T-cell (primary cell): Measurements from ENCODE around the gene NCR3LG1. TPM values are rescaled to one million over a fixed set of nuclear protein-coding genes. Genes with fewer than 3 reads are reported as not detected.

Source experiments
- ATAC-seq, 4 experiments: fragments of 200-7000 bp in 3 of 4; fragments of 150-1000 bp in 1 of 4; cut with Tn5 transposase; replicated peaks in 1 of 4; 1 replicate in 3 of 4; 2 replicates in 1 of 4; pipeline ENCODE4 v1.10.0; 2021; ENCODE audit warnings: moderate library complexity in 3 of 4, mild to moderate bottlenecking in 2 of 4, moderate number of reproducible peaks in 1 of 4
- CTCF ChIA-PET, 2 donors: fragments of 300-600 bp; sonication (Branson Sonifier 250); formaldehyde crosslinking; loops; one replicate each; lab custom pipeline; 2022; ENCODE audit warnings: antibody characterized with exemption in 2 of 2; lab: Charles Lee
- POLR2A ChIA-PET, 2 donors: fragments of 300-600 bp; sonication (Branson Sonifier 250); formaldehyde crosslinking; loops; one replicate each; lab custom pipeline; 2022; ENCODE audit warnings: antibody characterized with exemption in 2 of 2; lab: Charles Lee
- DNase-seq, 35 experiments: peaks; one replicate each; pipeline versions ENCODE4 v3.0.0 to v3.0.0-alpha.2; 2013 to 2023
- H3K27ac ChIP-seq: one replicate; pipeline ENCODE4 v1.5.1; 2013; ENCODE audit warnings: low read length
- H3K27me3 ChIP-seq, 2 experiments: replicated peaks in 1 of 2; 1 replicate in 1 of 2; 2 replicates in 1 of 2; pipeline versions ENCODE4 v1.6.1 to v1.7.0; 2013; ENCODE audit warnings: low read length in 1 of 2, mixed read lengths in 1 of 2; ENCODE audit not compliant: control insufficient read depth in 2 of 2, insufficient read depth in 2 of 2; ENCODE audit errors: extremely low read depth in 1 of 2
- H3K36me3 ChIP-seq, 2 donors: 1 replicate in 1 of 2; 2 replicates in 1 of 2; pipeline versions ENCODE4 v1.6.1 to v1.7.0; 2013; ENCODE audit warnings: low read length in 1 of 2; ENCODE audit not compliant: control insufficient read depth in 2 of 2, insufficient read depth in 1 of 2; ENCODE audit errors: extremely low read depth in 1 of 2
- H3K4me1 ChIP-seq, 2 experiments: 1 replicate in 1 of 2; 2 replicates in 1 of 2; pipeline versions ENCODE4 v1.6.1 to v1.7.0; 2013; ENCODE audit warnings: low read length in 2 of 2, mixed read lengths in 1 of 2; ENCODE audit not compliant: insufficient read depth in 2 of 2, control insufficient read depth in 1 of 2; ENCODE audit errors: extremely low read depth in 1 of 2
- H3K4me3 ChIP-seq, 2 donors: 1 replicate in 1 of 2; 2 replicates in 1 of 2; pipeline versions ENCODE4 v1.5.1 to v1.7.0; 2013; ENCODE audit warnings: mild to moderate bottlenecking in 2 of 2, low read length in 1 of 2, moderate library complexity in 1 of 2; ENCODE audit not compliant: control insufficient read depth in 1 of 2; ENCODE audit errors: extremely low read depth in 1 of 2
- H3K9me3 ChIP-seq: 2 replicates; pipeline ENCODE4 v1.7.0; 2013
- H3K27ac Mint-ChIP-seq, 2 donors: one replicate each; pipeline ENCODE4 v1.8.0; 2020 to 2021; ENCODE audit warnings: mild to moderate bottlenecking in 2 of 2, mixed read lengths in 2 of 2
- H3K27me3 Mint-ChIP-seq, 2 donors: one replicate each; pipeline ENCODE4 v1.8.0; 2021 to 2022; ENCODE audit warnings: mixed read lengths in 2 of 2
- H3K36me3 Mint-ChIP-seq: one replicate; pipeline ENCODE4 v1.8.0; 2021; ENCODE audit warnings: mixed read lengths
- H3K4me1 Mint-ChIP-seq, 3 donors: one replicate each; pipeline ENCODE4 v1.8.0; 2020 to 2022; ENCODE audit warnings: mixed read lengths in 3 of 3, mild to moderate bottlenecking in 1 of 3
- H3K4me3 Mint-ChIP-seq, 3 donors: one replicate each; pipeline ENCODE4 v1.8.0; 2020 to 2022; ENCODE audit warnings: mild to moderate bottlenecking in 3 of 3, mixed read lengths in 3 of 3, moderate library complexity in 3 of 3
- H3K9me3 Mint-ChIP-seq, 3 donors: one replicate each; pipeline ENCODE4 v1.8.0; 2020 to 2022; ENCODE audit warnings: mixed read lengths in 3 of 3
- WGBS: methylation state at CpG from one replicate; pipeline ENCODE4 v1.1.5; 2013; ENCODE audit warnings: missing lambda C conversion rate; ENCODE audit not compliant: insufficient coverage; 5-methylcytosine and 5-hydroxymethylcytosine counted together
- total RNA-seq, 35 experiments: library from RNA in 6 of 35; stranded (reverse) in 6 of 35; fragments of 120-200 nt in 1 of 35; gene quantifications; one replicate each; pipeline versions ENCODE4 v1.2.1 to v1.2.4 and lab custom pipeline; 2013 to 2026

Gene NCR3LG1
- total RNA-seq, 5 donors from 2014 or later (not counting 1 experiment from before 2014, with no cell fraction given): 1.8 to 3.6 (median 2.6) TPM

- no peak overlapping the region for H3K27ac ChIP-seq
- Mint-ChIP-seq H3K27ac (no peak overlapping the region), H3K36me3 (no peaks in the 10 kb centered on the region), H3K4me3 (no peak overlapping the region), H3K27me3 (no peaks in the 10 kb centered on the region), H3K4me1 (no peaks in the 10 kb centered on the region), H3K9me3 (no peaks in the 10 kb centered on the region)
- no peak overlapping the region for H3K4me3 ChIP-seq
- ATAC-seq: no peak
- ChIA-PET POLR2A (no interaction called here), CTCF (interaction anchor here in 1 of 2 donors (0.5 kb wide), 1 partner anchor 186 kb away, joined by 3 read pairs; no protein-coding TSS in a partner anchor)
- WGBS: 75% methylated on average over 8 of the region's 8 CpGs
- no peaks in the 10 kb centered on the region for H3K9me3 ChIP-seq
- DNase-seq: no peak
- peaks cover 0 to 7% of the 10 kb centered on the region in 2 experiments for H3K27me3 ChIP-seq
- H3K4me1 ChIP-seq: no peaks in the 10 kb centered on the region
- no peaks in the 10 kb centered on the region for H3K36me3 ChIP-seq
Measured at GRCh38 chr11:17406082-17406817, 54.6 kb downstream of the NCR3LG1 start.

DNA sequence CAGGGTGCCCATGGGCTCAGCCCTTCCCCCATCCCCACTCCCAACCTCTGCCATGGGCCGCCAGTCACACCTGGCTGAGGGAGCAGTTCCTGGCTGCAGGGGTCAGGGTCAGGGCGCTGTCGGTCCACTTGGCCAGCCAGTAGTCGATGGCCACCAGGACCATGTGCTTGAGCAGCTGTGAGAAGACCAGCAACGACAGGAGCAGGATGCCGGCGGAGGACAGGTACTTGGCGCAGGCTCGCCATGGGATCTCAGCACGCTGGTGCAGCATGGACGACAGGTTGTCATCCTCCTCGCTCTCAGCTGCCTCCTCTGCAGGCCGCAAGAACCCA lies 55.2 kb downstream of the NCR3LG1 start:
- no peaks in the 10 kb centered on the region for H3K27me3 Mint-ChIP-seq
- no peaks in the 10 kb centered on the region for H3K36me3 Mint-ChIP-seq
- CTCF ChIA-PET: interaction anchor here in 1 of 2 donors (0.6 kb wide), 1 partner anchor 197 kb away, joined by 10 read pairs; no protein-coding TSS in a partner anchor
- POLR2A ChIA-PET: no interaction called here
- no peak overlapping the region for H3K27ac Mint-ChIP-seq
- ATAC-seq (no peak), DNase-seq (no peak)
- H3K27ac ChIP-seq: no peak overlapping the region
- H3K4me1 Mint-ChIP-seq: no peaks in the 10 kb centered on the region
- 92% methylated on average over 13 of the region's 13 CpGs for WGBS
- H3K27me3 ChIP-seq: peaks cover 0 to 7% of the 10 kb centered on the region in 2 experiments
- no peaks in the 10 kb centered on the region for H3K9me3 ChIP-seq
- H3K4me1 ChIP-seq: no peaks in the 10 kb centered on the region
- no peaks in the 10 kb centered on the region for H3K36me3 ChIP-seq
- H3K9me3 Mint-ChIP-seq: no peaks in the 10 kb centered on the region
- no peak overlapping the region for H3K4me3 ChIP-seq
- H3K4me3 Mint-ChIP-seq: no peak overlapping the region

GRCh38 chr11:17407575-17407974 lies 56.0 kb downstream of the NCR3LG1 start:
- H3K4me1 Mint-ChIP-seq: no peaks in the 10 kb centered on the region
- H3K4me3 ChIP-seq: no peak overlapping the region
- ChIA-PET POLR2A (no interaction called here), CTCF (no interaction called here)
- no peaks in the 10 kb centered on the region for H3K9me3 ChIP-seq
- H3K27ac ChIP-seq: no peak overlapping the region
- no peak overlapping the region for H3K4me3 Mint-ChIP-seq
- ATAC-seq (no peak), DNase-seq (no peak)
- no peak overlapping the region for H3K27ac Mint-ChIP-seq
- peaks cover 0 to 7% of the 10 kb centered on the region in 2 experiments for H3K27me3 ChIP-seq
- H3K4me1 ChIP-seq: no peaks in the 10 kb centered on the region
- H3K9me3 Mint-ChIP-seq: no peaks in the 10 kb centered on the region
- H3K36me3 Mint-ChIP-seq: no peaks in the 10 kb centered on the region
- WGBS: no CpG with 5 or more reads among the region's 2 CpGs
- peaks cover 0 to 2% of the 10 kb centered on the region in 2 donors for H3K27me3 Mint-ChIP-seq
- H3K36me3 ChIP-seq: no peaks in the 10 kb centered on the region

GRCh38 chr11:17408026-17408425 lies 56.4 kb downstream of the NCR3LG1 start:
- ATAC-seq: no peak
- no peaks in the 10 kb centered on the region for H3K36me3 Mint-ChIP-seq
- no peaks in the 10 kb centered on the region for H3K4me1 Mint-ChIP-seq
- POLR2A ChIA-PET: no interaction called here
- CTCF ChIA-PET: interaction anchor here in 1 of 2 donors (0.7 kb wide), 1 partner anchor 96 kb away, joined by 6 read pairs; no protein-coding TSS in a partner anchor
- Histone ChIP-seq H3K36me3 (no peaks in the 10 kb centered on the region), H3K4me1 (no peaks in the 10 kb centered on the region), H3K4me3 (no peak overlapping the region), H3K27ac (no peak overlapping the region), H3K27me3 (peaks cover 0 to 7% of the 10 kb centered on the region in 2 experiments), H3K9me3 (no peaks in the 10 kb centered on the region)
- 40% methylated on average over 1 of the region's 2 CpGs for WGBS
- H3K27me3 Mint-ChIP-seq: peaks cover 0 to 2% of the 10 kb centered on the region in 2 donors
- H3K4me3 Mint-ChIP-seq: no peak overlapping the region
- no peak overlapping the region for H3K27ac Mint-ChIP-seq
- no peak for DNase-seq
- no peaks in the 10 kb centered on the region for H3K9me3 Mint-ChIP-seq

GRCh38 chr11:17408641-17409040 lies 57.0 kb downstream of the NCR3LG1 start:
- no peak overlapping the region for H3K4me3 Mint-ChIP-seq
- H3K27me3 ChIP-seq: peaks cover 0 to 11% of the 10 kb centered on the region in 2 experiments
- POLR2A ChIA-PET: interaction anchor here in 1 of 2 donors (0.7 kb wide), 1 partner anchor 1107 kb away, joined by 4 read pairs; no protein-coding TSS in a partner anchor
- no peaks in the 10 kb centered on the region for H3K36me3 Mint-ChIP-seq
- DNase-seq: no peak
- no peak for ATAC-seq
- no peaks in the 10 kb centered on the region for H3K36me3 ChIP-seq
- no peaks in the 10 kb centered on the region for H3K9me3 ChIP-seq
- 85% methylated on average over 6 of the region's 7 CpGs for WGBS
- no peak overlapping the region for H3K27ac ChIP-seq
- no peak overlapping the region for H3K27ac Mint-ChIP-seq
- no peaks in the 10 kb centered on the region for H3K9me3 Mint-ChIP-seq
- peaks cover 4 to 7% of the 10 kb centered on the region in 2 donors for H3K27me3 Mint-ChIP-seq
- no peak overlapping the region for H3K4me3 ChIP-seq
- no peaks in the 10 kb centered on the region for H3K4me1 ChIP-seq
- CTCF ChIA-PET: interaction anchor here in 1 of 2 donors (0.7 kb wide), 1 partner anchor 96 kb away, joined by 6 read pairs; no protein-coding TSS in a partner anchor
- no peaks in the 10 kb centered on the region for H3K4me1 Mint-ChIP-seq

- DNase-seq (no peak), ATAC-seq (no peak)
- CTCF ChIA-PET: interaction anchor here in 1 of 2 donors (0.7 kb wide), 1 partner anchor 76 kb away, joined by 6 read pairs; no protein-coding TSS in a partner anchor
- 58% methylated on average over 11 of the region's 11 CpGs for WGBS
- Histone ChIP-seq H3K9me3 (no peaks in the 10 kb centered on the region), H3K4me1 (peaks cover 2 to 5% of the 10 kb centered on the region in 2 experiments), H3K27me3 (peaks cover 0 to 31% of the 10 kb centered on the region in 2 experiments), H3K4me3 (no peak overlapping the region), H3K27ac (no peak overlapping the region), H3K36me3 (no peaks in the 10 kb centered on the region)
- no peak overlapping the region for H3K4me3 Mint-ChIP-seq
- H3K4me1 Mint-ChIP-seq: peaks cover 0 to 6% (median 2%) of the 10 kb centered on the region in 3 donors
- POLR2A ChIA-PET: no interaction called here
- H3K27me3 Mint-ChIP-seq: peaks cover 9 to 15% of the 10 kb centered on the region in 2 donors
- H3K9me3 Mint-ChIP-seq: no peaks in the 10 kb centered on the region
- no peaks in the 10 kb centered on the region for H3K36me3 Mint-ChIP-seq
- no peak overlapping the region for H3K27ac Mint-ChIP-seq
Measured at GRCh38 chr11:17410606-17411379, 59.2 kb downstream of the NCR3LG1 start.
